ENCODE measurements around the gene SLC22A23. TPM values are rescaled to one million over a fixed set of nuclear protein-coding genes. Genes with fewer than 3 reads are reported as not detected.

The SLC22A23 gene
- total and polyA plus RNA-seq, 2 donors (not counting 1 experiment from before 2014, with no cell fraction given): 0.18 to 1.4 TPM

DNA sequence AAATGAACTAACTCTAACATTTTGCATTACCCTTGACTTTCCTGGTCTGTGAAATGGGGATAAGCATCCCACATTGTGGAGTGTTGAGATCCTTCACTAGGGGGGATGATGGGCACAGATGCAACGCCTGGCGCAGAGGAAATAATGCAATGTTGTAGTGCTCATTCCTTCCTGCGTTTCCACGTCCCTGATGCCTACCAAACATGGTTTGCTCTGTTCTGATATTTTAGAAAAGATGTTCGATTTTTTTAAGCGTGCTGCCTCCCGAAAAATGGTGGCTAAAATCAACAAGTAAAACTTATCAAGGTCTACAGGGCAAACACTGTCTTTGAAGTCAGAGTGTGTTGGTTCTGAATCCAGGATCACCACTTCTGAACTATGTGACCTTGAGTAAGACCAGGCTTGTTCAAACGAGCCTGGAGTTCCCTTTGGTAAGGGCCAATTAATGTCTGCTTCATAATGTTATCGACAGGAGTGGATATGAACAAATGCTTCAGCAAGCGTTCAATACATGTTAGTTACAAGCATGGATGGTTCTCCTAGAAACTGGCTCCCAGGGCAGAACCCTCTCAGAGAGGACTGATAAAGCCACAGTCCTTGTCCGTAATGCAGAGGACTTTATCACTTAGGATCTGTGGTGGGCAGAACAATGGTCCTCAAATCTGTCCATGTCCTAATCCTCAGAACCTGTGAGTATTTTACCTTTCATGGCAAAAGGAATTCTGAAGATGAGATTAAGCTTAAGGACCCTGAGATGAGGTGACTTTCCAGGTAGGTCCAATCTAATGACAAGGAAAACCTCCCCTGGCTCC lies 44.7 kb downstream of the SLC22A23 start:
- ChIA-PET CTCF (interaction anchor here (0.8 to 1.9 kb wide), 4 partner anchors 10 to 20 kb away, joined by 3 to 6 read pairs (median 4); no protein-coding TSS in a partner anchor), POLR2A (no interaction called here)
- WGBS (ENCODE audit: insufficient coverage): 91% methylated on average over 8 of the region's 11 CpGs
- peaks cover 0 to 5% of the 10 kb centered on the region in 2 donors for H3K4me1 ChIP-seq (ENCODE audit: control insufficient read depth in 2 of 2, insufficient read depth in 2 of 2, low read length in 2 of 2)
- no peaks in the 10 kb centered on the region for H3K36me3 ChIP-seq (replicated peaks in 1 of 2; ENCODE audit: control extremely low read depth in 1 of 2, control insufficient read depth in 1 of 2, extremely low read depth in 1 of 2, insufficient read depth in 2 of 2, low read length in 1 of 2)
- no peaks in the 10 kb centered on the region for H3K79me2 ChIP-seq (ENCODE audit: control insufficient read depth, insufficient read depth, low read length)
- intact Hi-C loops (cut with micrococcal nuclease): loop anchor here (1.0 to 5.0 kb wide), 2 partner anchors 135 to 320 kb away; no protein-coding TSS in a partner anchor
- peaks cover 6% of the 10 kb centered on the region for H3K4me1 Mint-ChIP-seq
- H3K9ac ChIP-seq (ENCODE audit: low read length): no peak overlapping the region
- ATAC-seq (ENCODE audit: low read depth) (no peak), DNase-seq (no peak)
- H3K4me2 ChIP-seq (replicated peaks; ENCODE audit: low read depth, low read length, poor library complexity, severe bottlenecking): no peak overlapping the region
- TF ChIP-seq EZH2 (IDR thresholded peaks at IDR 0.05; ENCODE audit: borderline replicate concordance, insufficient read depth, low read depth, low read length, poor library complexity, severe bottlenecking): no peak
- TF ChIP-seq, protein P1, sequence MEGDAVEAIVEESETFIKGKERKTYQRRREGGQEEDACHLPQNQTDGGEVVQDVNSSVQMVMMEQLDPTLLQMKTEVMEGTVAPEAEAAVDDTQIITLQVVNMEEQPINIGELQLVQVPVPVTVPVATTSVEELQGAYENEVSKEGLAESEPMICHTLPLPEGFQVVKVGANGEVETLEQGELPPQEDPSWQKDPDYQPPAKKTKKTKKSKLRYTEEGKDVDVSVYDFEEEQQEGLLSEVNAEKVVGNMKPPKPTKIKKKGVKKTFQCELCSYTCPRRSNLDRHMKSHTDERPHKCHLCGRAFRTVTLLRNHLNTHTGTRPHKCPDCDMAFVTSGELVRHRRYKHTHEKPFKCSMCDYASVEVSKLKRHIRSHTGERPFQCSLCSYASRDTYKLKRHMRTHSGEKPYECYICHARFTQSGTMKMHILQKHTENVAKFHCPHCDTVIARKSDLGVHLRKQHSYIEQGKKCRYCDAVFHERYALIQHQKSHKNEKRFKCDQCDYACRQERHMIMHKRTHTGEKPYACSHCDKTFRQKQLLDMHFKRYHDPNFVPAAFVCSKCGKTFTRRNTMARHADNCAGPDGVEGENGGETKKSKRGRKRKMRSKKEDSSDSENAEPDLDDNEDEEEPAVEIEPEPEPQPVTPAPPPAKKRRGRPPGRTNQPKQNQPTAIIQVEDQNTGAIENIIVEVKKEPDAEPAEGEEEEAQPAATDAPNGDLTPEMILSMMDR (IDR thresholded peaks at IDR 0.05): no peak
- no peak overlapping the region for H3K4me3 Mint-ChIP-seq
- H2AFZ ChIP-seq (ENCODE audit: insufficient read depth, low read depth, low read length, poor library complexity, severe bottlenecking): no peak overlapping the region
- peaks cover 0 to 2% (median 0%) of the 10 kb centered on the region in 4 experiments for H3K27me3 ChIP-seq (replicated peaks in 1 of 4; ENCODE audit: control extremely low read depth in 1 of 4, control insufficient read depth in 3 of 4, insufficient read depth in 4 of 4, low read length in 3 of 4)
- no peak overlapping the region for H3K27ac ChIP-seq (ENCODE audit: low read length in 2 of 2)
- no peak overlapping the region for H3K27ac Mint-ChIP-seq
- no peaks in the 10 kb centered on the region for H4K20me1 ChIP-seq (ENCODE audit: control insufficient read depth, insufficient read depth, low read length, poor library complexity, severe bottlenecking)
- H3K9me3 Mint-ChIP-seq (ENCODE audit: insufficient read depth): no peaks in the 10 kb centered on the region
- H3K4me3 ChIP-seq (ENCODE audit: control extremely low read depth in 1 of 5, extremely low read depth in 1 of 5, insufficient read depth in 1 of 5, low read depth in 2 of 5, low read length in 4 of 5): no peak overlapping the region
- peaks cover 0 to 3% (median 0%) of the 10 kb centered on the region in 3 donors for H3K9me3 ChIP-seq (ENCODE audit: control extremely low read depth in 1 of 3, control insufficient read depth in 2 of 3, insufficient read depth in 1 of 3, low read length in 2 of 3)
- peaks cover 12% of the 10 kb centered on the region for H3K27me3 Mint-ChIP-seq
